Aorta (tissue), 5 donors: ENCODE measurements around the gene RPP30. TPM values are rescaled to one million over a fixed set of nuclear protein-coding genes. Genes with fewer than 3 reads are reported as not detected.

Experiments used
- ATAC-seq: fragments of 200-7000 bp; cut with Tn5 transposase; one replicate; pipeline ENCODE4 v1.9.1; 2022; ENCODE audit warnings: moderate library complexity; ENCODE audit not compliant: low FRiP score
- DNase-seq, 2 donors: peaks; one replicate each; pipeline ENCODE4 v3.0.0-alpha.2; 2020
- H3K27ac ChIP-seq, 2 donors: one replicate each; pipeline ENCODE4 v1.5.1; 2013; ENCODE audit warnings: low read length in 2 of 2, mild to moderate bottlenecking in 2 of 2, moderate library complexity in 2 of 2, control low read depth in 1 of 2, inconsistent platforms in 1 of 2, low read depth in 1 of 2
- H3K27me3 ChIP-seq, 2 donors: one replicate each; pipeline ENCODE4 v1.6.1; 2013; ENCODE audit warnings: control low read depth in 1 of 2, low read length in 1 of 2, mild to moderate bottlenecking in 1 of 2, moderate library complexity in 1 of 2; ENCODE audit not compliant: insufficient read depth in 2 of 2, control insufficient read depth in 1 of 2
- H3K36me3 ChIP-seq, 2 donors: one replicate each; pipeline ENCODE4 v1.6.1; 2013; ENCODE audit warnings: control low read depth in 1 of 2, low read length in 1 of 2, mild to moderate bottlenecking in 1 of 2; ENCODE audit not compliant: insufficient read depth in 2 of 2, control insufficient read depth in 1 of 2
- H3K4me1 ChIP-seq, 2 donors: one replicate each; pipeline ENCODE4 v1.6.1; 2013; ENCODE audit warnings: low read length in 2 of 2, control low read depth in 1 of 2, mild to moderate bottlenecking in 1 of 2, moderate library complexity in 1 of 2; ENCODE audit not compliant: insufficient read depth in 2 of 2, control insufficient read depth in 1 of 2
- H3K4me3 ChIP-seq, 2 donors: one replicate each; pipeline ENCODE4 v1.5.1; 2013; ENCODE audit warnings: low read length in 2 of 2, control low read depth in 1 of 2, mild to moderate bottlenecking in 1 of 2
- H3K9me3 ChIP-seq: one replicate; pipeline ENCODE4 v1.6.1; 2013; ENCODE audit warnings: mild to moderate bottlenecking, low read length; ENCODE audit not compliant: control insufficient read depth
- WGBS, 2 donors: extraction: QIAGEN DNeasy Blood & Tissue Kit; methylation state at CpG; one replicate each; pipeline ENCODE4 v1.1.7; 2013; 5-methylcytosine and 5-hydroxymethylcytosine counted together
- intact Hi-C, 2 donors: fragments of 100-400 bp; cut with DNase I; formaldehyde crosslinking; loops; one replicate each; pipeline versions ENCODE4 v1.14.2 to v1.15.0; 2022
- polyA plus RNA-seq, 2 donors: library from polyadenylated mRNA; stranded (reverse); fragments of 200-250 nt; gene quantifications; one replicate each; pipeline ENCODE4 v1.2.3, GENCODE V29; 2013
- total RNA-seq, 2 donors: library from RNA; stranded (reverse); fragmentation: NEBNext Ultra II Directional; extraction: Animal tissue kit (Norgen Biotek cat#: 25700); gene quantifications; one replicate each; pipeline ENCODE4 v1.2.1, GENCODE V29; 2021
- donor health status: healthy with polysubstance abuse.
- donor health status: Bipolar disorder and iron deficiency.
- donor health status: DM: no; HTN: no; CAD: no.
- donor health status: DM: no; HTN: no; CAD: no.
- donor health status: DM: yes; HTN: yes; CAD: no.

RPP30 gene
- total and polyA plus RNA-seq, 4 donors = 25.2 to 42.6 (median 28.2) TPM

DNA sequence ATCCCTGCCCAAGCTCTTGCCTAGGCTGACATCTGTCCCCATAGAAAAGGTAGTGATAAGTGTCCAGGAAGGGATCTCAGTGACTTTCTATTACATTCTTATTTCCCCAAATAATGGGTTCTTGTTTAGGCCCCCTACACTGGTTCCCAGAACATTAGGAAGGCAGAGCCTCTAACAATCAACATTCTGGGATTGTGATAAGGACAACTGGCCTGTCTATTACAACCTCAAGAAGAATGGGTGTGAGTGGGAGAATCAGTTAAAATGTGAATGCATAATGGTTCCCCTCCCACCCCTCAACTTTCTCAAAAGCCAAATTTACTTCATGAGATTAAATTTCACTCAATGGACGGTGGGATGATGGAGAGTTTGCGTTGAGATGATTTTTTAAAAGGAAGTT lies 55.5 kb downstream of the RPP30 start:
- Histone ChIP-seq H3K27ac (no peak overlapping the region), H3K27me3 (no peaks in the 10 kb centered on the region), H3K9me3 (no peaks in the 10 kb centered on the region), H3K4me3 (no peak overlapping the region), H3K4me1 (peaks cover 5 to 6% of the 10 kb centered on the region in 2 donors), H3K36me3 (no peaks in the 10 kb centered on the region)
- ATAC-seq (no peak), DNase-seq (no peak)
- WGBS, 2 donors = 96 to 99% methylated on average over 2 of the region's 2 CpGs
- intact Hi-C loops = no loop called here

DNA sequence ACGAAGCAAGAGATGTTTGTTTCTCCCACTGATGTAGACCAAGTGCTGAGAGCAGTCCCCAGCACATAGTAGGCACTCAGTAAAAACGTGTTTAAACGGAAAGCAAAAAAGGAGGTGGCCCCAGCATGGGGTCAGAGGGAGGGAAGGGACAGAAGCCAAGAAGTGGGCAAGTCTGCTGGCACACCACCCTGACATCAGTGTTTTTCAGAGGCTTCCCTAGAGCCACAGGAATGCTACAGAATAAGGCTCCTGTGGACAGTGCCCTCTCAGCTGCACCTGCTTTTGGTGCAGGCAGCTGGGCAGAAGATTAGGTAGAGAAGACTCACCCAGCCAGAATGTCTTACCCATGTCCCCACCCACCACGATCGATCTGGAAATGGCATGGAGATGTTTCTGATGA lies 57.4 kb downstream of the RPP30 start:
- ATAC-seq (no peak), DNase-seq (no peak)

DNA sequence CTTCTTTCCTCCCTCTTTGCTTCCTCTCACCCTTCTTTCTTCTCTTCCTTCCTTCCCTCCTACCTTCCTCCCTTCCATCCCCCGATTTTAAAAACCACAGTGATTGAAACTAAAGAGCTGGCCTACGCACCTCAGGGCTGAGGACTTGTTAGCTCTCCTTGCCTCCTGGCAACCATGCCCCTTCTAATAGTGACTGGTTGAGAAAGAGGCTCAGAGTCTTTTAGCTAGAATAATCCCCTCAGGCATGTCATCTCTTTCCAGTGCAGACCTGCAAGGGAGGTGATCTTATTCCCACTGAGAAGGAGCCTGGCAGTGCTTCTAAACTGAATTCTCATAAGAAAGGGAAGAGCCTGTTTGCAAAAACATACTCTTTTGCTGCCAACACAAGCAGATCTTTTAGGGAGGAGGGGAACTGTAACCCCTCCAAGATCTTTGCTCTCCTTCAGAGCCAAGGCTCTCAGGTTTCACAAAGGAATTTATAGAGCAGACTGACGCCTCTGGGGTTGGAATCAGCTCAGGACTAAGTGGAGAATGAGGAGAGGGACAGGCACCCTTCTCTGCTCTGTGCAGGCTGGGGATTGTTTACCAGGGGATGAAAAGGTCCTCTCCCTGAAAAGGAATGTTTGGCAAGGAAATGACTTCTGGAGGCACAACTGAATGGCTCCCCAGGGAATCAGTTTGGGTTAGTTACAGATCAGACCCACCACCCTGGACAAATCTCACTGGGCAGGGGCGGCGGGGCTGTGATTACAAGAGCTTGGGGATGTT lies 58.5 kb downstream of the RPP30 start:
- no peaks in the 10 kb centered on the region for H3K27me3 ChIP-seq
- 7 to 18% methylated on average over 5 of the region's 5 CpGs for WGBS, 2 donors
- intact Hi-C loops = no loop called here
- no peaks in the 10 kb centered on the region for H3K36me3 ChIP-seq
- peak overlapping the region; percentile 93 for H3K27ac ChIP-seq
- H3K4me3 ChIP-seq = no peak overlapping the region
- peaks cover 2 to 6% of the 10 kb centered on the region in 2 donors for H3K4me1 ChIP-seq
- ATAC-seq (peak; percentile 83), DNase-seq (no peak)
- no peaks in the 10 kb centered on the region for H3K9me3 ChIP-seq

More for the DNA sequence above, 57.4 kb downstream of the RPP30 start:
- Histone ChIP-seq H3K27me3 (no peaks in the 10 kb centered on the region), H3K9me3 (no peaks in the 10 kb centered on the region), H3K36me3 (no peaks in the 10 kb centered on the region), H3K4me1 (peaks cover 5 to 6% of the 10 kb centered on the region in 2 donors), H3K4me3 (no peak overlapping the region), H3K27ac (peak overlapping the region in 1 of 2 donors; percentile 55)
- 68% methylated on average over 5 of the region's 5 CpGs for WGBS, 2 donors
- intact Hi-C loops = no loop called here

DNA sequence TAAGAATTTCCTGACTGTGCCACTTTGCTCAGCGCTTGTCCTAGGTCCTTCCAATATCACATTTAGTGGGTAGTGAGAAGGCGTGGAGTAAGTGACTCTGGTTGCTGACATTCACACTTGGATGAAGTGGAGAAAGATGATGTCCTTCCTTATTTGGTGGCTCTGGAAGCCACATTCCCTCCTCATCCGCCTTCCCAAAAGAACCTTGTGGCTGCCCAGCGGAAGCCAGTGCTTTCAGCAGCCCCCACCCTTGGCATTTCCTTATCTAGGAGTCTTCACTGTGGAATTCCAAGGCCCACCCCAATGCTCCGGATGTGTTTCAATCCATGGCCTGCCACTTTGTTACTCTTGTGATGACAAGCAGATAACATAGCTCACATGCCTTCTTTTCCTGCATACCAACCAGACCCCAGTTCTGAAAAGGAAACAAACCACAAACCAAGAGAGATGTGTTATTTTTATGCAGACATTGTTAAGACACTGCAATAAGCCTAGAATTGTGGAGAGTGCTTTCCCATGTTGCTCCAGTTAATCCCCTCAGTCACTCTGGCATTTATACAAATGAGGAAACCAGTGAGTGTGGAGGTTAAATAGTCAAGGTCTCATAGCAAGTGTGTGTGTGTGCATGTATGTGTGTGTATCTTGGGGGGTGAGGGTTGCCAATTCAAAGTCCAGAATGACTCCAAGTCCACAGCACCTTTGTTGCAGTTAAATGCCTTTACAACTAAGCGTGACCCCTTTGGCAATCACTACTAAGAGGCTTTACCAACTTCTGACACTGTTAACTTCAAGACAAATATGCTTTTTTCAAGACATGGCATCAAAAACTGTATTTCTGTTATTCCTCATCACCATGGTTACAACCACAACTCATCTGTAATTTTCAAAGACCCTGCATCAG lies 59.4 kb downstream of the RPP30 start:
- intact Hi-C loops = no loop called here
- 13 to 16% methylated on average over 6 of the region's 6 CpGs for whole genome bisulfite sequencing, 2 donors
- Histone ChIP-seq H3K4me3 (no peak overlapping the region), H3K27ac (peak overlapping the region; percentile 93), H3K36me3 (no peaks in the 10 kb centered on the region), H3K27me3 (no peaks in the 10 kb centered on the region), H3K4me1 (peaks cover 5 to 6% of the 10 kb centered on the region in 2 donors), H3K9me3 (no peaks in the 10 kb centered on the region)
- peak; percentile 82 to 83 for DNase-seq
- peak; percentile 62 for ATAC-seq

DNA sequence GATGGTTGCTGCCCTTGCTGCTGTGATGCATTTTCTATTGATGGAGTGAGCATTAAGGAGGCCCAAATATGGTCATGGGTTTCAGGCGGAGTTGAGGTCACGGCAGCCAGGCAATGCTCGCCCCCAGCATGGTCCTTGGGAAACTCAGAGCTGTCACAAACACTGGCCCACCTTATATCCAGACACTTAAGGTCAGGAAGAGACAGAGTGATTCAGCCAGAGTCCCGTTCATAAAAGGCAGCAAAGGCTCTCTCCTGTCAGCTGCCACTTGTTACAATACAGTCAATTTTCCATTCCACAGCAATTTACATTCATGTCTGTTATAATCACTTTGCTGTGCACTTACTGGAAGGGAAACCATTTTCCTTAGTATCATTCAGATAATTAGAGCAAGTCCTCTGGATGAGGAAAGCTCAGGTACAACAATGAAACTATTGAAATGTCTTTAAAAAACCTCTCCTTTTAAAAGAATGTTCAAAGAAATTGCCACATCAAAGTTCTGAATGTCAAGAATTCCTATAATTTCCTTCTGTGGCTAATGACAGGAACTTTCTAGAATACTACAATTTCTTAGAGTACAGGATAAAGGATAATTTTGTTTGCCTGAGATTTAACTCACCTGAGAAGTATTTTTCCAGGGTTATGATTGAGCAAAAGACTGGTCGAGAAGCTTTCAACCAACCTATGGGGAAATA lies 64.0 kb downstream of the RPP30 start:
- H3K9me3 ChIP-seq = no peaks in the 10 kb centered on the region
- peaks cover 0 to 3% of the 10 kb centered on the region in 2 donors for H3K4me1 ChIP-seq
- DNase-seq (no peak), ATAC-seq (no peak)
- H3K27ac ChIP-seq = peak overlapping the region in 1 of 2 donors; percentile 76
- no peak overlapping the region for H3K4me3 ChIP-seq
- H3K27me3 ChIP-seq = no peaks in the 10 kb centered on the region
- no peaks in the 10 kb centered on the region for H3K36me3 ChIP-seq
- intact Hi-C loops = no loop called here
- WGBS, 2 donors = 36 to 41% methylated on average over 5 of the region's 5 CpGs

DNA sequence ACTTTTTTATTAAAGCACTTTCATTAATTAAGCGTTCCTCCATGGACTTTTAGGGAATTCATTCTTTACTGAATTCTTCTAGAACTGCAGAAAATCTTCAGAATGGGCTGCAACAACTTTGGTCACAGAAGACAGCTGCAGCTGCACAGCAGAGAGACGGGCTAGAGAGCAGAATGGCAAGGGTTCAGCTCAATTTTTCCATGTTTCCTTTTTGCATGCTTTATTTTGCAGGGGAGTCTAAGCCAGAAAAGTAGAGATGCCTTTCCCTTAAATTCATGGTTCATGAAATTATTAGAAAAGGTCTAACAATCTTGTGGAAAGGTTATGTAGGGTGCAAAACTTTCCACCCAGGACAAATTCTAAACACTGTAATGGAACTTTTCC lies 64.5 kb downstream of the RPP30 start:
- H3K9me3 ChIP-seq = no peaks in the 10 kb centered on the region
- intact Hi-C loops = no loop called here
- H3K27ac ChIP-seq = no peak overlapping the region
- H3K27me3 ChIP-seq = no peaks in the 10 kb centered on the region
- 32 to 38% methylated on average over 2 of the region's 2 CpGs for WGBS, 2 donors
- H3K36me3 ChIP-seq = no peaks in the 10 kb centered on the region
- no peak for ATAC-seq
- H3K4me1 ChIP-seq = peaks cover 0 to 3% of the 10 kb centered on the region in 2 donors
- no peak overlapping the region for H3K4me3 ChIP-seq
- no peak for DNase-seq

DNA sequence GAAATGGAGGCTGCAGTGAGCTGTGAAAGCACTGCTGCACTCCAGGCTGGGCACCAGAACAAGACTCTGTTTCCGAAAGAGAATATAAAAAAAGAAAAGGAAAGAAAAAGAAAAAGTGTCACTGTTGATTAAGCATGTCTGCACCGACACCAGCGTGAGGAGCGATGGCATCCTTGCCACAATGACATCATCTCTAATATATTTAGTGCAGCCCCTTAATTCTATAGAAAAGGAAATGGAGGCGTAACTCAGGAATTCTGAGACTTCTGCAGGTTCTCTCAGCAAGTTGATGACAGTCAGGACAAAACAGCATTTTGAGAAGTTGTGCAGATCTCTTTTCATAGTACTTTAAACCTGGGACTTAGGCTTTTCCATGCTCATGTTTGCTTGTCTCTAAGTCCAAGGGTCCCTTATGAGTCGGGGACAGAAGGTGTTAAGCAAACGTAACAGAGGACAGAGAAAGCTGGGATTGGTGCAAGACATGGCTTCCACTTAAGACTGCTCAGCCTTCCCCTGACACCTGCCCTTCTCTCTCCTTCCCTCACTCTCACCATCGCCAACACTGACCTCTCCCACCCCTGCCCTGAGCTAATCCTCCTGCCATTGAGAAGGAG lies 66.0 kb downstream of the RPP30 start:
- no peak for DNase-seq
- intact Hi-C loops = no loop called here
- Histone ChIP-seq H3K36me3 (no peaks in the 10 kb centered on the region), H3K9me3 (no peaks in the 10 kb centered on the region), H3K27ac (no peak overlapping the region), H3K27me3 (no peaks in the 10 kb centered on the region), H3K4me3 (no peak overlapping the region), H3K4me1 (peaks cover 0 to 3% of the 10 kb centered on the region in 2 donors)
- 64 to 75% methylated on average over 8 of the region's 8 CpGs for WGBS, 2 donors
- ATAC-seq = no peak

DNA sequence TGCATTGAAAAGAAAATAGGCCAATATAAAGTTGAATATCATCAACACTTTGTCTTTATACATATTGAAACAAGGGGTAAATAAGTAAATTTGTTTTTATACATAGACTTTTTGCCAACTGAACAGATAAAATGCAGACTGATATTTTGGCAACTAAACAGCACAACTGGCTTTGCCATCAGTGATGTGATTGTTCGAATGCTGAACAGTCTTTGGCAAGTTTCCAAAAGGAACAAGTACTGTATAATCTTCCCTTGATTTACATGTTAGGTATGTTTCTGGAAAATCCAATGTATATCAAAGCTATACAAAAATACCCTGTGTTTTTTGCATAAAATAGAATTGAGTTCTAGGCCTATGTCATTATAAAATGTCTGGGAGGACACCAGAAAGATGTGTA lies 67.3 kb downstream of the RPP30 start:
- no peaks in the 10 kb centered on the region for H3K36me3 ChIP-seq
- H3K27ac ChIP-seq = no peak overlapping the region
- no peaks in the 10 kb centered on the region for H3K9me3 ChIP-seq
- 58 to 68% methylated on average over 1 of the region's 1 CpG for WGBS, 2 donors
- DNase-seq (no peak), ATAC-seq (no peak)
- no peak overlapping the region for H3K4me3 ChIP-seq
- no peaks in the 10 kb centered on the region for H3K27me3 ChIP-seq
- H3K4me1 ChIP-seq = peaks cover 0 to 3% of the 10 kb centered on the region in 2 donors
- intact Hi-C loops = no loop called here
